Measurements from ENCODE around the gene AMMECR1L.

DNA sequence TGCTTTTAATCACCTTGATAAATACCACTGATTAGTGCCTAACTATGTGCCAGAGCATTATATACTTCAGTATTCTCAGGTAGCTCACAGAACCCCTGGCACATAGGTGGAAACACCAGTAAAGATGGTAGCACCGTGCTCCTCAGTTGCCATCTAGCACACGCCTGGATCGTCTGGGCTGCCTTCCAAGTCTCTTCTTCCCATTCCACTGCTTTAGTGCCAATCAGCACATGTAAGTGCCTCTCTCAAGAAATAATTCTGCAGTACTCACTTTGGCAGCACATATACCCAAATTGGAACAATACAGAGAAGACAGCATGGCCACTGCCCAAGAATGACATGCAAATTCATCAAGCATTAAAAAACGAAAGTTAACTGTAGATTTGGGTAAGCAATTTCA is 40.8 kb downstream of the AMMECR1L start:
- TF ChIP-seq POLR2A (IDR thresholded peaks at IDR 0.05; ENCODE audit: low read depth, low read length) (no peak), CHD1 (IDR thresholded peaks at IDR 0.05; ENCODE audit: low read depth, low read length) (no peak)
- TF ChIP-seq, protein P1, sequence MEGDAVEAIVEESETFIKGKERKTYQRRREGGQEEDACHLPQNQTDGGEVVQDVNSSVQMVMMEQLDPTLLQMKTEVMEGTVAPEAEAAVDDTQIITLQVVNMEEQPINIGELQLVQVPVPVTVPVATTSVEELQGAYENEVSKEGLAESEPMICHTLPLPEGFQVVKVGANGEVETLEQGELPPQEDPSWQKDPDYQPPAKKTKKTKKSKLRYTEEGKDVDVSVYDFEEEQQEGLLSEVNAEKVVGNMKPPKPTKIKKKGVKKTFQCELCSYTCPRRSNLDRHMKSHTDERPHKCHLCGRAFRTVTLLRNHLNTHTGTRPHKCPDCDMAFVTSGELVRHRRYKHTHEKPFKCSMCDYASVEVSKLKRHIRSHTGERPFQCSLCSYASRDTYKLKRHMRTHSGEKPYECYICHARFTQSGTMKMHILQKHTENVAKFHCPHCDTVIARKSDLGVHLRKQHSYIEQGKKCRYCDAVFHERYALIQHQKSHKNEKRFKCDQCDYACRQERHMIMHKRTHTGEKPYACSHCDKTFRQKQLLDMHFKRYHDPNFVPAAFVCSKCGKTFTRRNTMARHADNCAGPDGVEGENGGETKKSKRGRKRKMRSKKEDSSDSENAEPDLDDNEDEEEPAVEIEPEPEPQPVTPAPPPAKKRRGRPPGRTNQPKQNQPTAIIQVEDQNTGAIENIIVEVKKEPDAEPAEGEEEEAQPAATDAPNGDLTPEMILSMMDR (conservative IDR thresholded peaks at IDR 0.05; ENCODE audit: low read depth, low read length), result no peak

Measured in IMR-90 (cell line).